ENCODE results near the gene ERN1. TPM values are rescaled to one million over a fixed set of nuclear protein-coding genes. Genes with fewer than 3 reads are reported as not detected.

Gene ERN1
- total RNA-seq, 1 experiment from 2014 or later = 8.0 TPM

- no TSS peak for BruUV-seq (replicated peaks)
- Histone ChIP-seq H3K4me3 (ENCODE audit: low read depth, low read length, poor library complexity, severe bottlenecking) (no peak overlapping the region), H3K9me3 (ENCODE audit: low read depth, low read length, poor library complexity, severe bottlenecking) (no peaks in the 10 kb centered on the region), H3K36me3 (ENCODE audit: insufficient read depth, low read length, poor library complexity, severe bottlenecking) (no peaks in the 10 kb centered on the region), H3K4me1 (ENCODE audit: insufficient read depth, low read length, poor library complexity, severe bottlenecking) (peaks cover 6% of the 10 kb centered on the region), H3K27ac (ENCODE audit: low read depth, low read length, poor library complexity, severe bottlenecking) (no peak overlapping the region), H3K27me3 (replicated peaks; ENCODE audit: insufficient read depth, low read depth, low read length, poor library complexity) (no peaks in the 10 kb centered on the region)
- no peak for DNase-seq (ENCODE audit: low spot score)
- intact Hi-C loops (cut with micrococcal nuclease; ENCODE audit: unreplicated experiment) = no loop called here
- TF ChIP-seq CTCF (conservative IDR thresholded peaks at IDR 0.05; ENCODE audit: low read depth, low read length) (no peak), EZH2 (IDR thresholded peaks at IDR 0.05; ENCODE audit: borderline replicate concordance, low read depth, low read length, poor library complexity, severe bottlenecking) (no peak)
- ChIA-PET POLR2A (ENCODE audit: low non-redundant PET) (interaction anchor here (0.6 kb wide), 1 partner anchor 81 kb away, joined by 7 read pairs; no protein-coding TSS in a partner anchor), CTCF (no interaction called here)
Observed at GRCh38 chr17:64087252-64088005, 42.5 kb downstream of the ERN1 start.

GRCh38 chr17:64085650-64086005 is 44.3 kb downstream of the ERN1 start:
- POLR2A ChIA-PET (ENCODE audit: low non-redundant PET) = no interaction called here
- Histone ChIP-seq H3K36me3 (ENCODE audit: insufficient read depth, low read length, poor library complexity, severe bottlenecking) (no peaks in the 10 kb centered on the region), H3K27ac (ENCODE audit: low read depth, low read length, poor library complexity, severe bottlenecking) (no peak overlapping the region), H3K4me3 (ENCODE audit: low read depth, low read length, poor library complexity, severe bottlenecking) (no peak overlapping the region), H3K9me3 (ENCODE audit: low read depth, low read length, poor library complexity, severe bottlenecking) (no peaks in the 10 kb centered on the region), H3K27me3 (replicated peaks; ENCODE audit: insufficient read depth, low read depth, low read length, poor library complexity) (no peaks in the 10 kb centered on the region), H3K4me1 (ENCODE audit: insufficient read depth, low read length, poor library complexity, severe bottlenecking) (peaks cover 13% of the 10 kb centered on the region)
- intact Hi-C loops (cut with micrococcal nuclease; ENCODE audit: unreplicated experiment) = no loop called here
- no TSS peak for BruUV-seq (replicated peaks)
- no peak for DNase-seq (ENCODE audit: low spot score)
- no peak for TF ChIP-seq EZH2 (IDR thresholded peaks at IDR 0.05; ENCODE audit: borderline replicate concordance, low read depth, low read length, poor library complexity, severe bottlenecking)
- TF ChIP-seq CTCF (conservative IDR thresholded peaks at IDR 0.05; ENCODE audit: low read depth, low read length) = no peak
- CTCF ChIA-PET = no interaction called here

- BruUV-seq (replicated peaks) = no TSS peak
- Histone ChIP-seq H3K27me3 (replicated peaks; ENCODE audit: insufficient read depth, low read depth, low read length, poor library complexity) (no peaks in the 10 kb centered on the region), H3K4me1 (ENCODE audit: insufficient read depth, low read length, poor library complexity, severe bottlenecking) (peaks cover 13% of the 10 kb centered on the region), H3K36me3 (ENCODE audit: insufficient read depth, low read length, poor library complexity, severe bottlenecking) (no peaks in the 10 kb centered on the region), H3K4me3 (ENCODE audit: low read depth, low read length, poor library complexity, severe bottlenecking) (no peak overlapping the region), H3K9me3 (ENCODE audit: low read depth, low read length, poor library complexity, severe bottlenecking) (no peaks in the 10 kb centered on the region), H3K27ac (ENCODE audit: low read depth, low read length, poor library complexity, severe bottlenecking) (no peak overlapping the region)
- CTCF ChIA-PET = no interaction called here
- POLR2A ChIA-PET (ENCODE audit: low non-redundant PET) = no interaction called here
- DNase-seq (ENCODE audit: low spot score) = peak; percentile 13
- intact Hi-C loops (cut with micrococcal nuclease; ENCODE audit: unreplicated experiment) = no loop called here
- no peak for TF ChIP-seq EZH2 (IDR thresholded peaks at IDR 0.05; ENCODE audit: borderline replicate concordance, low read depth, low read length, poor library complexity, severe bottlenecking)
- TF ChIP-seq CTCF (conservative IDR thresholded peaks at IDR 0.05; ENCODE audit: low read depth, low read length) = no peak
Observed at GRCh38 chr17:64084940-64085649, 44.8 kb downstream of the ERN1 start.
